WTC11 (cell line): ENCODE results near the gene ALLC.

ENCODE experiments used
- ATF1 ChIP-seq: sonication (generic); formaldehyde crosslinking; IDR thresholded peaks from 2 replicates; pipeline ENCODE4 v1.8.1; 2023; ENCODE audit warnings: mild to moderate bottlenecking, moderate library complexity, missing genetic modification reagents
- CTCF ChIP-seq: fragments of 200-600 bp; IDR thresholded peaks from 2 replicates; pipeline ENCODE4 v1.8.0; 2022; ENCODE audit warnings: antibody characterized with exemption
- E2F1 ChIP-seq: sonication (generic); formaldehyde crosslinking; IDR thresholded peaks from 2 replicates; pipeline ENCODE4 v1.8.0; 2022; ENCODE audit warnings: mild to moderate bottlenecking, missing genetic modification reagents
- HMGXB4 ChIP-seq: sonication (generic); formaldehyde crosslinking; IDR thresholded peaks from 2 replicates; pipeline ENCODE4 v1.8.1; 2023; ENCODE audit warnings: mild to moderate bottlenecking, moderate library complexity, missing genetic modification reagents
- RORB ChIP-seq: fragments of 250-450 bp; sonication (Bioruptor Pico); IDR thresholded peaks from 2 replicates; pipeline ENCODE4 v1.9.0; 2021; ENCODE audit warnings: mild to moderate bottlenecking
- TCF7 ChIP-seq: sonication (generic); formaldehyde crosslinking; IDR thresholded peaks from 2 replicates; pipeline ENCODE4 v1.8.0; 2022; ENCODE audit warnings: mild to moderate bottlenecking, low read depth, missing genetic modification reagents, moderate library complexity

- no peak for TF ChIP-seq E2F1 (CRISPR knock-in tag)
- TF ChIP-seq CTCF: no peak
- TF ChIP-seq ATF1 (CRISPR knock-in tag): no peak
- no peak for TF ChIP-seq HMGXB4
- TF ChIP-seq TCF7 (CRISPR knock-in tag): no peak
- TF ChIP-seq RORB (CRISPR knock-in tag): no peak
These were observed 9.2 kb downstream of the ALLC start for GRCh38 chr2:3667151-3667631.
